Right atrium auricular region (tissue), 2 donors: ENCODE results near the gene DNLZ. TPM values are rescaled to one million over a fixed set of nuclear protein-coding genes. Genes with fewer than 3 reads are reported as not detected.
"Not testable (repeated sequence)": the region's sequence is repeated elsewhere in the genome, so short reads cannot be mapped to it uniquely, and the experiment has no call there.

Experiments
- DNase-seq: peaks from one replicate; pipeline ENCODE4 v3.0.0-alpha.2; 2019; ENCODE audit warnings: low spot score
- H3K27ac ChIP-seq, 2 donors: fragments of 200-600 bp; sonication (generic); 1 replicate in 1 of 2; 2 replicates in 1 of 2; pipeline ENCODE4 v1.5.1; 2016 to 2019
- H3K27me3 ChIP-seq, 2 donors: fragments of 200-600 bp; sonication (generic); one replicate each; pipeline versions ENCODE4 v1.5.1 to v1.6.0; 2017 to 2019
- H3K36me3 ChIP-seq: fragments of 200-600 bp; sonication (generic); one replicate; pipeline ENCODE4 v1.5.1; 2016
- H3K4me1 ChIP-seq, 2 donors: fragments of 200-600 bp; sonication (generic); one replicate each; pipeline versions ENCODE4 v1.5.1 to v1.6.0; 2017 to 2019
- H3K4me3 ChIP-seq, 2 donors: fragments of 200-600 bp; sonication (generic); 1 replicate in 1 of 2; 2 replicates in 1 of 2; pipeline ENCODE4 v1.5.1; 2017 to 2019; ENCODE audit warnings: mild to moderate bottlenecking in 1 of 2, moderate library complexity in 1 of 2
- H3K9me3 ChIP-seq, 2 donors: fragments of 200-600 bp; sonication (generic); one replicate each; pipeline ENCODE4 v1.5.1; 2019
- total RNA-seq, 2 donors: library from RNA; depleted of rRNA; stranded (reverse); fragments of >200 nt; gene quantifications; one replicate each; pipeline ENCODE4 v1.1.0, GENCODE V29; 2016
- TF ChIP-seq, protein P1 (sequence below), 2 donors: fragments of 200-600 bp; sonication (generic); IDR thresholded peaks; one replicate each; pipeline ENCODE4 v1.5.1; 2019; ENCODE audit warnings: antibody characterized with exemption in 2 of 2

DNLZ gene
- total RNA-seq, 2 donors from 2014 or later, result 15.4 to 36.6 TPM

GRCh38 chr9:136353088-136353487 is 10.5 kb downstream of the DNLZ start:
- TF ChIP-seq, protein P1, sequence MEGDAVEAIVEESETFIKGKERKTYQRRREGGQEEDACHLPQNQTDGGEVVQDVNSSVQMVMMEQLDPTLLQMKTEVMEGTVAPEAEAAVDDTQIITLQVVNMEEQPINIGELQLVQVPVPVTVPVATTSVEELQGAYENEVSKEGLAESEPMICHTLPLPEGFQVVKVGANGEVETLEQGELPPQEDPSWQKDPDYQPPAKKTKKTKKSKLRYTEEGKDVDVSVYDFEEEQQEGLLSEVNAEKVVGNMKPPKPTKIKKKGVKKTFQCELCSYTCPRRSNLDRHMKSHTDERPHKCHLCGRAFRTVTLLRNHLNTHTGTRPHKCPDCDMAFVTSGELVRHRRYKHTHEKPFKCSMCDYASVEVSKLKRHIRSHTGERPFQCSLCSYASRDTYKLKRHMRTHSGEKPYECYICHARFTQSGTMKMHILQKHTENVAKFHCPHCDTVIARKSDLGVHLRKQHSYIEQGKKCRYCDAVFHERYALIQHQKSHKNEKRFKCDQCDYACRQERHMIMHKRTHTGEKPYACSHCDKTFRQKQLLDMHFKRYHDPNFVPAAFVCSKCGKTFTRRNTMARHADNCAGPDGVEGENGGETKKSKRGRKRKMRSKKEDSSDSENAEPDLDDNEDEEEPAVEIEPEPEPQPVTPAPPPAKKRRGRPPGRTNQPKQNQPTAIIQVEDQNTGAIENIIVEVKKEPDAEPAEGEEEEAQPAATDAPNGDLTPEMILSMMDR (IDR thresholded peaks at IDR 0.05), result no peak
- peaks cover 0 to 40% of the 10 kb centered on the region in 2 donors for H3K4me1 ChIP-seq
- DNase-seq, result no peak
- H3K9me3 ChIP-seq, result no peaks in the 10 kb centered on the region
- no peaks in the 10 kb centered on the region for H3K27me3 ChIP-seq
- H3K27ac ChIP-seq, result peak overlapping the region; percentile 89 to 97
- H3K4me3 ChIP-seq, result peak overlapping the region; percentile 25 to 34
- H3K36me3 ChIP-seq, result peaks cover 12% of the 10 kb centered on the region

GRCh38 chr9:136352682-136353081 is 10.9 kb downstream of the DNLZ start:
- TF ChIP-seq, protein P1 (IDR thresholded peaks at IDR 0.05), result no peak
- H3K27ac ChIP-seq, result peak overlapping the region; percentile 89 to 97
- peak overlapping the region; percentile 25 to 34 for H3K4me3 ChIP-seq

DNA sequence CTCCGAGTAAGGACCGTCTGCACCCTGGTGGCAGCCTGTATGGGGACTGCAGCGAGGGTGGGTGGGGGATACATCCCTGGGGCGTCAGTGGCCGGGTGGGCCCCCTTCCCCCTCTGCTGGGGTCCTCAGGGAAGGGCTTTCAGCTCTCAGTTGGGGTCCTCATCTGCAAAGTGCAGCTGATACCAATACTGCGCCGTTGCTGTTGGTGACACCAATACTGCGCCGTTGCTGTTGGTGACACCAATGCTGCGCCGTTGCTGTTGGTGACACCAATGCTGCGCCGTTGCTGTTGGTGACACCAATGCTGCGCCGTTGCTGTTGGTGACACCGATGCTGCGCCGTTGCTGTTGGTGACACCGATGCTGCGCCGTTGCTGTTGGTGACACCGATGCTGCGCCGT is 11.7 kb downstream of the DNLZ start:
- H3K4me3 ChIP-seq, DNase-seq, H3K27me3 ChIP-seq, H3K9me3 ChIP-seq, H3K36me3 ChIP-seq: not testable (repeated sequence)
- Histone ChIP-seq H3K4me1 (peaks cover 0 to 52% of the 10 kb centered on the region in 2 donors), H3K27ac (peak overlapping the region in 1 of 2 donors; percentile 26)

More at GRCh38 chr9:136352682-136353081, 10.9 kb downstream of the DNLZ start:
- H3K9me3 ChIP-seq, result no peaks in the 10 kb centered on the region
- peaks cover 9% of the 10 kb centered on the region for H3K36me3 ChIP-seq
- no peak for DNase-seq
- H3K4me1 ChIP-seq, result peaks cover 0 to 44% of the 10 kb centered on the region in 2 donors
- no peaks in the 10 kb centered on the region for H3K27me3 ChIP-seq

DNA sequence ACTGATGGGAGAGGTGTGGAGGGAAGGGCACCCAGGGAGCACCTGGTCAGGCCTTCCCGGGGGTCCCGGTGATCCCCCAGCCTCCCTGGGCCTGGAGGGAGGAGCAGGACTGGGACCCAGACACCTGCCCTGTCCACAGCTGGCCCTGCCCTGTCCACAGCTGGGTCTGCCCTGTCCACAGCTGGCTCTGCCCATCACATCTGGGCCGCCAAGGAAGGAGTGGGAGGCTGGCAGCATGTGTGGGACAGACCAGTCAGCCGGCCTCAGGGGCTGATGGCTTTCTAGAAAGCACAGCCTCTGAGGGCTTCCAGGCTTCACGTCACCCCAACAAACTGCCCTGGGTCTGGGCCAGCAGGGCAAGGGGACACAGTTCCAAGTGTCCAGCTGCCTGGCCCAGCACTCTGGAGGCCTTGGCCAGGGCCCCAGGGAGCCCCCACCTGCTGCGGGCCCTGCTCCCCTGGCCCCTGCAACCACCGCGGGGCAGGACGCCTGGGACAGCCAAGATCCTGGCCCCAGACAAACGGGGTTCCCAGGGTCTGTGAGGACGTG is 12.2 kb downstream of the DNLZ start:
- DNase-seq, result no peak
- Histone ChIP-seq H3K27ac (peak overlapping the region in 1 of 2 donors; percentile 26), H3K27me3 (no peaks in the 10 kb centered on the region), H3K4me3 (no peak overlapping the region), H3K9me3 (no peaks in the 10 kb centered on the region), H3K4me1 (peaks cover 0 to 57% of the 10 kb centered on the region in 2 donors), H3K36me3 (peaks cover 3% of the 10 kb centered on the region)
- TF ChIP-seq, protein P1 (IDR thresholded peaks at IDR 0.05), result no peak

DNA sequence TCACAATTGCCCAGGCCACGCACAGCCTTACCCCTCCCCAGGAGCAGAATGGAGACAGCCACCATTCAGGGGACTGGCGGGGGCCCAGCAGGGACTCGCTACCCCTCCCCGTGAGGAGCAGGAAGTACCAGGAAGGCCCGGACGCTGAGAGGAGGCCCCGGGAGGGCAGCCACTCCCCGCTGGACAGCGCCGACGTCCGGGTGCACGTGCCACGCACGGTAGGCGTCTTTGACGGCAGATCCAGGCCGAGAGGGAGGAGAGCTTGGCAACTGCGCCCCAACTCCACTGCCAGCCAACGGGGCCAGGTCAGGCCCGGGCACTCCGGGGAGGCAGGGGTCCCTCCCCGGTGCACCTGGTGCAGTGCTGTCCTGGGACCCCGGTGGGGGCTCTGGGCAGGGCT is 14.0 kb downstream of the DNLZ start:
- peaks cover 0 to 61% of the 10 kb centered on the region in 2 donors for H3K4me1 ChIP-seq
- no peak overlapping the region for H3K27ac ChIP-seq
- no peaks in the 10 kb centered on the region for H3K27me3 ChIP-seq
- TF ChIP-seq, protein P1 (IDR thresholded peaks at IDR 0.05), result no peak
- H3K4me3 ChIP-seq, result no peak overlapping the region
- DNase-seq, result no peak
- H3K36me3 ChIP-seq, result no peaks in the 10 kb centered on the region
- no peaks in the 10 kb centered on the region for H3K9me3 ChIP-seq

DNA sequence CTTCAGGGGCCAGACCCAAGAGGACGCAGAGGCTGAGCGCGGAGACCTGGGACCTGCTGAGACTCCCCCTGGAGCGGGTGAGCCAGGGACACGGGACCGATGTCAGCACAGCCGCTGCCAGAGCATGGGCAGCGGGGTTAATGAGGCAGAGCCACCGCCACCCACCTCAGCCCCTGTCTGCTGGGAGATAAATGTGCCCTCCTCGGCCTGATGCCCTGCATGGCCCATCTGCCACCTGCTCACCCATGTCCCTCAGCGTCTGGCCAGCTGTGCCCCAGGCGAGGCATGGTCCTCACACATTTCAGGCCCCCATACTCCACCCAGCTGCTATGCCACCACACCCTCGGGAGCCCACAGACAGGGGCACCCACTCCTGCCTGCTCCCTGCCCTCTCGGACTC is 14.9 kb downstream of the DNLZ start:
- H3K4me3 ChIP-seq, result no peak overlapping the region
- no peak for DNase-seq
- TF ChIP-seq, protein P1 (IDR thresholded peaks at IDR 0.05), result no peak
- H3K36me3 ChIP-seq, result no peaks in the 10 kb centered on the region
- no peak overlapping the region for H3K27ac ChIP-seq
- H3K9me3 ChIP-seq, result no peaks in the 10 kb centered on the region
- H3K4me1 ChIP-seq, result peaks cover 0 to 60% of the 10 kb centered on the region in 2 donors
- H3K27me3 ChIP-seq, result no peaks in the 10 kb centered on the region
